Endothelial cell of umbilical vein (primary cell): Measurements from ENCODE around the gene NRG3. TPM values are rescaled to one million over a fixed set of nuclear protein-coding genes. Genes with fewer than 3 reads are reported as not detected.

Source experiments
- BruUV-seq: library from RNA; stranded (reverse); fragments of 400-500 nt; replicated peaks from 2 replicates; lab custom pipeline; 2021; lab: Mats Ljungman, UMichigan
- CTCF ChIA-PET: fragments of 300-600, 350-600 bp; sonication (Branson Sonifier 250); formaldehyde crosslinking; loops from one replicate; lab custom pipeline; 2021; ENCODE audit warnings: antibody characterized with exemption, inconsistent platforms; lab: Charles Lee
- POLR2A ChIA-PET: fragments of 300-600, 350-600 bp; sonication (Branson Sonifier 250); formaldehyde crosslinking; loops from one replicate; lab custom pipeline; 2021; ENCODE audit warnings: antibody characterized with exemption, inconsistent platforms; lab: Charles Lee
- DNase-seq: peaks from one replicate; pipeline ENCODE4 v3.0.0-alpha.2; 2011; ENCODE audit warnings: low read depth, low spot score
- FAIRE-seq: peaks from 2 replicates; lab custom pipeline; 2011; peaks lifted over from hg19 to GRCh38; lab: Jason Lieb, UNC
- H2AFZ ChIP-seq: 2 replicates; pipeline ENCODE4 v1.6.0; 2012; ENCODE audit warnings: low read depth, low read length, control low read depth, inconsistent platforms
- H3K27ac ChIP-seq: 2 replicates; pipeline ENCODE4 v1.5.1; 2011; ENCODE audit warnings: low read depth, mild to moderate bottlenecking, control low read depth, low read length, moderate library complexity; ENCODE audit not compliant: insufficient read depth
- H3K27me3 ChIP-seq, 2 experiments: 2 replicates each; pipeline versions ENCODE4 v1.6.0 to v1.6.1; 2011; ENCODE audit warnings: low read length in 2 of 2, mixed read lengths in 1 of 2; ENCODE audit not compliant: control insufficient read depth in 2 of 2, insufficient read depth in 2 of 2
- H3K36me3 ChIP-seq, 2 experiments: 2 replicates in 1 of 2; 3 replicates in 1 of 2; pipeline ENCODE4 v1.5.1; 2011; ENCODE audit warnings: low read length in 2 of 2, mild to moderate bottlenecking in 1 of 2, moderate library complexity in 1 of 2; ENCODE audit not compliant: control insufficient read depth in 2 of 2, insufficient read depth in 2 of 2; ENCODE audit errors: extremely low read depth in 1 of 2
- H3K4me1 ChIP-seq: 3 replicates; pipeline ENCODE4 v1.5.1; 2011; ENCODE audit warnings: mild to moderate bottlenecking, low read length; ENCODE audit not compliant: control insufficient read depth, insufficient read depth; ENCODE audit errors: extremely low read depth
- H3K4me2 ChIP-seq: 2 replicates; pipeline ENCODE4 v1.6.1; 2011; ENCODE audit warnings: low read length, control low read depth, mixed read lengths; ENCODE audit not compliant: insufficient read depth
- H3K4me3 ChIP-seq, 3 experiments: fragments of 200-600 bp in 1 of 3; sonication (generic), shearing (Covaris generic) in 1 of 3; replicated peaks in 1 of 3; 2 replicates each; pipeline ENCODE4 v1.5.1; 2011 to 2016; ENCODE audit warnings: control low read depth in 3 of 3, low read length in 3 of 3, mild to moderate bottlenecking in 2 of 3, inconsistent platforms in 1 of 3, low read depth in 1 of 3, moderate library complexity in 1 of 3; ENCODE audit not compliant: insufficient read depth in 1 of 3
- H3K79me2 ChIP-seq: 2 replicates; pipeline ENCODE4 v1.6.0; 2012; ENCODE audit warnings: low read length, inconsistent platforms; ENCODE audit not compliant: control insufficient read depth, insufficient read depth
- H3K9ac ChIP-seq: replicated peaks from 2 replicates; pipeline ENCODE3; 2011; ENCODE audit warnings: low read length, control low read depth; ENCODE audit not compliant: insufficient read depth; ENCODE audit errors: extremely low read depth
- H3K9me1 ChIP-seq: replicated peaks from 3 replicates; pipeline ENCODE4 v1.6.0; 2011; ENCODE audit warnings: mild to moderate bottlenecking, low read length; ENCODE audit not compliant: control insufficient read depth, insufficient read depth; ENCODE audit errors: extremely low read depth
- H3K9me3 ChIP-seq: replicated peaks from 2 replicates; pipeline ENCODE4 v1.5.1; 2012; ENCODE audit warnings: low read length, inconsistent platforms; ENCODE audit not compliant: control insufficient read depth, insufficient read depth
- H4K20me1 ChIP-seq: replicated peaks from 2 replicates; pipeline ENCODE3; 2011; ENCODE audit warnings: mild to moderate bottlenecking, low read length; ENCODE audit not compliant: control insufficient read depth, insufficient read depth; ENCODE audit errors: extremely low read depth
- EZH2 ChIP-seq: IDR thresholded peaks from 2 replicates; pipeline ENCODE4 v1.6.1; 2012; ENCODE audit warnings: borderline replicate concordance, low read depth, mild to moderate bottlenecking, moderate library complexity, low read length, inconsistent platforms; ENCODE audit not compliant: severe bottlenecking
- FOS ChIP-seq: IDR thresholded peaks from 2 replicates; pipeline ENCODE4 v1.6.1; 2011; ENCODE audit warnings: mild to moderate bottlenecking, low read length, moderate library complexity, borderline replicate concordance; ENCODE audit not compliant: insufficient read depth
- GATA2 ChIP-seq: IDR thresholded peaks from 2 replicates; pipeline ENCODE4 v1.7.0; 2011; ENCODE audit warnings: low read depth, mild to moderate bottlenecking, moderate library complexity, mixed read lengths, low read length; ENCODE audit not compliant: insufficient read length, insufficient read depth
- JUN ChIP-seq: IDR thresholded peaks from 2 replicates; pipeline ENCODE4 v1.6.1; 2011; ENCODE audit warnings: borderline replicate concordance, low read depth; ENCODE audit not compliant: insufficient read length, insufficient read depth
- MYC ChIP-seq: IDR thresholded peaks from one replicate; pipeline ENCODE4 v1.6.1; 2011; ENCODE audit warnings: mild to moderate bottlenecking, low read depth, low read length
- POLR2A ChIP-seq: IDR thresholded peaks from 2 replicates; pipeline ENCODE4 v1.6.1; 2012; ENCODE audit warnings: low read depth, mild to moderate bottlenecking, control low read depth, low read length
- POLR2AphosphoS5 ChIP-seq: IDR thresholded peaks from 2 replicates; pipeline ENCODE4 v1.6.1; 2012; ENCODE audit warnings: low read depth, mild to moderate bottlenecking, control low read depth, low read length, moderate library complexity; ENCODE audit not compliant: insufficient read depth
- dilution Hi-C: fragments of 300-500 bp; cut with MboI; formaldehyde crosslinking; loops from one replicate; pipeline ENCODE4 v1.15.0; 2019; ENCODE audit warnings: low sequenced_read_pairs; ENCODE audit not compliant: extremely low pct_ligation_motif_present
- intact Hi-C: fragments of 100-400 bp; cut with micrococcal nuclease; formaldehyde crosslinking; loops from one replicate; pipeline ENCODE4 v1.10.0; 2022
- polyA plus RNA-seq, 4 experiments: library from polyadenylated mRNA; depleted of rRNA in 3 of 4; stranded (reverse) in 3 of 4; unstranded in 1 of 4; fragments of >200 nt; gene quantifications; 2 replicates each; pipeline versions ENCODE4 v1.2.1 to v1.2.3, GENCODE V29; 2011 to 2012; ENCODE audit warnings: missing spikeins in 1 of 4
- total RNA-seq: library from RNA; stranded (reverse); gene quantifications from 2 replicates; pipeline ENCODE4 v1.2.3, GENCODE V29; 2021
- TF ChIP-seq, protein P1 (sequence below), 2 donors: IDR thresholded peaks; 1 replicate in 1 of 2; 2 replicates in 1 of 2; pipeline ENCODE4 v1.5.1; 2011; ENCODE audit warnings: low read length in 2 of 2, mild to moderate bottlenecking in 2 of 2, moderate library complexity in 2 of 2, control low read depth in 1 of 2, inconsistent platforms in 1 of 2, low read depth in 1 of 2; ENCODE audit not compliant: insufficient read depth in 1 of 2; ENCODE audit errors: extremely low read depth in 1 of 2
- TF ChIP-seq, protein P2 (sequence below): IDR thresholded peaks from 2 replicates; pipeline ENCODE4 v1.6.1; 2011; ENCODE audit not compliant: insufficient read depth, insufficient read length

Gene NRG3
- total and polyA plus RNA-seq, 2 donors (not counting 3 experiments of a cell fraction or from before 2014, with no cell fraction given) = 1.9 to 3.9 TPM

- no peak for TF ChIP-seq GATA2
- TF ChIP-seq, protein P1, sequence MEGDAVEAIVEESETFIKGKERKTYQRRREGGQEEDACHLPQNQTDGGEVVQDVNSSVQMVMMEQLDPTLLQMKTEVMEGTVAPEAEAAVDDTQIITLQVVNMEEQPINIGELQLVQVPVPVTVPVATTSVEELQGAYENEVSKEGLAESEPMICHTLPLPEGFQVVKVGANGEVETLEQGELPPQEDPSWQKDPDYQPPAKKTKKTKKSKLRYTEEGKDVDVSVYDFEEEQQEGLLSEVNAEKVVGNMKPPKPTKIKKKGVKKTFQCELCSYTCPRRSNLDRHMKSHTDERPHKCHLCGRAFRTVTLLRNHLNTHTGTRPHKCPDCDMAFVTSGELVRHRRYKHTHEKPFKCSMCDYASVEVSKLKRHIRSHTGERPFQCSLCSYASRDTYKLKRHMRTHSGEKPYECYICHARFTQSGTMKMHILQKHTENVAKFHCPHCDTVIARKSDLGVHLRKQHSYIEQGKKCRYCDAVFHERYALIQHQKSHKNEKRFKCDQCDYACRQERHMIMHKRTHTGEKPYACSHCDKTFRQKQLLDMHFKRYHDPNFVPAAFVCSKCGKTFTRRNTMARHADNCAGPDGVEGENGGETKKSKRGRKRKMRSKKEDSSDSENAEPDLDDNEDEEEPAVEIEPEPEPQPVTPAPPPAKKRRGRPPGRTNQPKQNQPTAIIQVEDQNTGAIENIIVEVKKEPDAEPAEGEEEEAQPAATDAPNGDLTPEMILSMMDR (IDR thresholded peaks at IDR 0.05; ENCODE audit: extremely low read depth in 1 of 2, insufficient read depth in 1 of 2, low read depth in 1 of 2, low read length in 2 of 2) = no peak
- TF ChIP-seq MYC = no peak
- TF ChIP-seq JUN = no peak
- TF ChIP-seq, protein P2, sequence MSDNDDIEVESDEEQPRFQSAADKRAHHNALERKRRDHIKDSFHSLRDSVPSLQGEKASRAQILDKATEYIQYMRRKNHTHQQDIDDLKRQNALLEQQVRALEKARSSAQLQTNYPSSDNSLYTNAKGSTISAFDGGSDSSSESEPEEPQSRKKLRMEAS = no peak
- no peak for TF ChIP-seq POLR2AphosphoS5
- TF ChIP-seq POLR2A = no peak
- no peak for TF ChIP-seq EZH2
- no peak for TF ChIP-seq FOS
- DNase-seq (no peak), FAIRE-seq (no peak)
- no peaks in the 10 kb centered on the region for H3K36me3 ChIP-seq
- no peaks in the 10 kb centered on the region for H3K79me2 ChIP-seq
- H3K27me3 ChIP-seq = no peaks in the 10 kb centered on the region
- H3K4me2 ChIP-seq = no peak overlapping the region
- H3K9ac ChIP-seq = no peak overlapping the region
- no peak overlapping the region for H3K4me3 ChIP-seq
- dilution Hi-C loops = no loop called here
- H3K9me3 ChIP-seq = no peaks in the 10 kb centered on the region
- H3K9me1 ChIP-seq = no peaks in the 10 kb centered on the region
- ChIA-PET CTCF (no interaction called here), POLR2A (no interaction called here)
- no peak overlapping the region for H3K27ac ChIP-seq
- BruUV-seq = no TSS peak
- H2AFZ ChIP-seq = no peak overlapping the region
- intact Hi-C loops = no loop called here
- H4K20me1 ChIP-seq = no peaks in the 10 kb centered on the region
- no peaks in the 10 kb centered on the region for H3K4me1 ChIP-seq
Measured at GRCh38 chr10:82294874-82295378, 419.9 kb downstream of the NRG3 start.
